HG03175 (cell line): ENCODE measurements around the gene HLA-DMA.

Source experiments
- ATAC-seq: cut with Tn5 transposase; IDR thresholded peaks from one replicate; pipeline ENCODE4 v1.9.1; 2021; ENCODE audit warnings: mild to moderate bottlenecking, moderate library complexity; ENCODE audit not compliant: unreplicated experiment

The HLA-DMA gene

GRCh38 chr6:32933661-32934085 is 19.2 kb downstream of the HLA-DMA start:
- no peak for ATAC-seq

GRCh38 chr6:32932132-32932868 is 20.6 kb downstream of the HLA-DMA start:
- ATAC-seq = no peak

GRCh38 chr6:32931211-32931610 is 21.7 kb downstream of the HLA-DMA start:
- no peak for ATAC-seq

GRCh38 chr6:32922083-32922482 is 30.8 kb downstream of the HLA-DMA start:
- no peak for ATAC-seq

- no peak for ATAC-seq
Measured at GRCh38 chr6:32920715-32921114, 32.2 kb downstream of the HLA-DMA start.

GRCh38 chr6:32912951-32913350 is 39.9 kb downstream of the HLA-DMA start:
- ATAC-seq = no peak

- no peak for ATAC-seq
Measured at GRCh38 chr6:32908897-32909296, 44.0 kb downstream of the HLA-DMA start.

GRCh38 chr6:32906539-32906938 is 46.4 kb downstream of the HLA-DMA start:
- no peak for ATAC-seq

GRCh38 chr6:32905078-32905477 is 47.8 kb downstream of the HLA-DMA start:
- ATAC-seq = no peak

GRCh38 chr6:32903952-32904351 is 48.9 kb downstream of the HLA-DMA start:
- no peak for ATAC-seq
